ENCODE data around the gene SSBP3. TPM values are rescaled to one million over a fixed set of nuclear protein-coding genes. Genes with fewer than 3 reads are reported as not detected.

Gene SSBP3
- total RNA-seq, 1 experiment from 2014 or later, result 56.0 TPM

DNA sequence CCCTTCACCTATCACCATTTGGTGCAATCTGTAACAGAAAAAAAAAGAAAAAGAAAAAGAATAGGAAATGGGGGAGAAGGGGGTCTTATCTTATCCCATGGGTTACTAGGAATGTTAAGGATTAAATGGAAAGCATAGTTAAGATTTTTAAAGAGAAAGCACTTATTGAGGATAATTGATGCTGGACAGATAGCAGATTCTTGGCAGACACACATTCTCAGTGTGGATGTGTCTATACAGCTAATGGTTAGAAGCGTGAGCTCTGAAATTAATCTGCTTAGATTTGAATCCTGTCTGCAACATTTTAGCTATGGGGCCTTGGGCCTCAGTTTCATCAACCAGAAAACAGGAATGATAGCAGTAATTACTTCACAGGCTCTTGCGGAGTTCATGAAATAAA lies 67.1 kb downstream of the SSBP3 start:
- Histone ChIP-seq H3K4me1 (replicated peaks) (peaks cover 50% of the 10 kb centered on the region), H3K27me3 (replicated peaks) (no peaks in the 10 kb centered on the region), H3K9me3 (replicated peaks) (no peaks in the 10 kb centered on the region), H3K27ac (no peak overlapping the region), H3K4me3 (no peak overlapping the region), H3K36me3 (peaks cover 23% of the 10 kb centered on the region)
- no peak for DNase-seq (ENCODE audit: low read depth in 1 of 2, low spot score in 2 of 2)

DNA sequence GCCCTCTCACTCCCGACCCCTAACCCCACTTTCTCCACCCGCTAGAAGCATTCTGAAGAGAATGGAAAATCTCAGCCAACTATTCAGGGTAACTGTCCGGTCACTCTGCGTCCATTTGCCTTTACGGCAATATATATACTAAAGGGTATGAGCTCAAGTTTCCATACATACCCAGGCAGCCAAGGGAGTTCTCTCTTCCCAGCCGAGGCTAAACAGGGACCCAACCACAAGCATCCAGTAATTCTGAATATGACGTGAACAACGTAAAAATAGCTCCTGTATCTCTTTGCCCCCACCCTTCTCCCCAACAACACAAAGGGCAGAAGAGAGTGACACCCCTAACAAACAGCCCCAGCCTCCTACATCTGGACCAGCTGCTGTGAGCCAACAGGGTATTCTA lies 67.7 kb downstream of the SSBP3 start:
- no peak for DNase-seq (ENCODE audit: low read depth in 1 of 2, low spot score in 2 of 2)
- no peaks in the 10 kb centered on the region for H3K27me3 ChIP-seq (replicated peaks)
- H3K27ac ChIP-seq, result peak overlapping the region; percentile 47
- H3K36me3 ChIP-seq, result peaks cover 23% of the 10 kb centered on the region
- no peak overlapping the region for H3K4me3 ChIP-seq
- no peaks in the 10 kb centered on the region for H3K9me3 ChIP-seq (replicated peaks)
- H3K4me1 ChIP-seq (replicated peaks), result peaks cover 56% of the 10 kb centered on the region

DNA sequence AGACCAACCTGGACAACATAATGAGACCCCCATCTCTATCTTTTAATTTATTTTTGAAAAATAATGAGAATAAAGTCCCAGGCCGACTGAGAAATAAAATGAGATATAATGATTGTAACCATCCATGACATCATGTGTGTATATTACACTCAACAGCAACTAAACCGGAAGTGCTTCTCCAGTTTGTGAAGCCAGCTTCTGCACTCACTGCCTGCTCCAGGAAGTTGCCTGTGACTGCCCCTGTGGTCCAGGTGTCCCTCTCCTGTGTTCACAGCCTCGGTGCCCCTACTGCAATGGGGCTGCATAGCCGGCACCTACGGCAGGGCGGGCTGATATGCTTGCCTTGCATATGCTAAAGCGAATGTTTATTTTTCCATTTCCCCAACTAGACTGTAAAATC lies 68.3 kb downstream of the SSBP3 start:
- Histone ChIP-seq H3K27me3 (replicated peaks) (no peaks in the 10 kb centered on the region), H3K4me3 (no peak overlapping the region), H3K4me1 (replicated peaks) (peaks cover 62% of the 10 kb centered on the region), H3K9me3 (replicated peaks) (no peaks in the 10 kb centered on the region), H3K36me3 (peaks cover 26% of the 10 kb centered on the region), H3K27ac (peak overlapping the region; percentile 47)
- peak; percentile 45 to 70 for DNase-seq (ENCODE audit: low read depth in 1 of 2, low spot score in 2 of 2)

DNA sequence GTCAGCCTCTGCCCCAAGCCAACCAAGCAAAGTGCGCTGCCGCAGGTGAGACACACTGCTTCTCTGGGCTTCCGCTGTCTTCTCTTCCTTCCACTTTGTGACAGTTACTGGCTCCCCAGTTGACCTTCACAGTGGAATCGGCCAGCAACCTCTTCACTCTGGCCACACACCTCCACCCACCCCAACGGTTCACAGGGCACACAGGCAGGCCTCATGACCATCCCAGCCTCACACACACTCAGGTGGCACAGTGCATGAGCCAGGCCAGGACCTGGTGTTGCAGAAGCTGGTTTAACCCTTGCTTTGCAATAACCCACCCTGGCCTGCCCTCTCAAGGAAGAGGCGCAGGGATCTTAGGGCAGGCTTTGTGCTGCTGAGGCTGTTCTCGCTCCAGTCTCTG lies 69.2 kb downstream of the SSBP3 start:
- DNase-seq (ENCODE audit: low read depth in 1 of 2, low spot score in 2 of 2), result no peak
- peaks cover 27% of the 10 kb centered on the region for H3K36me3 ChIP-seq
- no peaks in the 10 kb centered on the region for H3K9me3 ChIP-seq (replicated peaks)
- H3K27me3 ChIP-seq (replicated peaks), result no peaks in the 10 kb centered on the region
- H3K27ac ChIP-seq, result peak overlapping the region; percentile 97; the same call in 1 of the 2 replicates
- H3K4me3 ChIP-seq, result no peak overlapping the region
- peaks cover 70% of the 10 kb centered on the region for H3K4me1 ChIP-seq (replicated peaks)

DNA sequence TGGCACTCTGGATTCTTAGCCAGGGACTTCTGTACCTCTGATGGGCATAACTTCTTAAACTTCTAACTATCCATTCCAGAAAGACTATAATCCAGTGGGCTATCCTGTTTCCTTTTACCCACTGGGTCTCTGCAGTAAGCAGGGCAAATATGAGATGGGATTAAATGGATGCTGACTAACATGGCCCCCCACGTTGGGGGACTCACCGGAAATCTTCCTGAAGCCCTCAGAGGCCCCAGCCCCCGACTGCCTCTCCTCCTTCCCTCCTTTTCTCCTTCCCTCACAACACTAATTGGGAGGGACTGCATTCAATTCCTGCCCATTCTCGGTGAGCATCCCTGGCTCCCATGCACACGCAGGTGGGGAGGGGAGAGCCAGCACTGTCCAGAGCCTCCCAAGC lies 70.1 kb downstream of the SSBP3 start:
- Histone ChIP-seq H3K27me3 (replicated peaks) (no peaks in the 10 kb centered on the region), H3K36me3 (peaks cover 21% of the 10 kb centered on the region), H3K4me1 (replicated peaks) (peaks cover 79% of the 10 kb centered on the region), H3K9me3 (replicated peaks) (no peaks in the 10 kb centered on the region), H3K4me3 (no peak overlapping the region), H3K27ac (peak overlapping the region; percentile 97)
- peak in 1 of 2 experiments; percentile 81 for DNase-seq (ENCODE audit: low read depth in 1 of 2, low spot score in 2 of 2)

DNA sequence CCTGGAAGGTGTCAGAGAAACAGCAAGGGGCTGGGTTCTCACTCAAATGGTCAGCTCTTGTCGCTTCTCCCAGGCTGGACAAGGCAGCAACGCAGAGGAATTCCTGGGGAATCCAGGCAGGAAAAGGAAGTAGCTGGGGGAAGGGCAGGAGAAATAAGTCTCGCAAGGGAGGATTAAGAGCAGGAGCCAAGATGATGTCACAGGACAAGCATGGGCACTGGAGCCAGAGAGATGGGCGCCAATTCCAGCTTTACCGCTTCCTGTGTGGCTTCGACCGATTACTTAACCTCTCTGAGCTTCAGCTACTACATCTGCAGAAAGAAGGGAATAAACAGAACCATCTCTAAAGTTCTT lies 70.5 kb downstream of the SSBP3 start:
- peaks cover 21% of the 10 kb centered on the region for H3K36me3 ChIP-seq

DNA sequence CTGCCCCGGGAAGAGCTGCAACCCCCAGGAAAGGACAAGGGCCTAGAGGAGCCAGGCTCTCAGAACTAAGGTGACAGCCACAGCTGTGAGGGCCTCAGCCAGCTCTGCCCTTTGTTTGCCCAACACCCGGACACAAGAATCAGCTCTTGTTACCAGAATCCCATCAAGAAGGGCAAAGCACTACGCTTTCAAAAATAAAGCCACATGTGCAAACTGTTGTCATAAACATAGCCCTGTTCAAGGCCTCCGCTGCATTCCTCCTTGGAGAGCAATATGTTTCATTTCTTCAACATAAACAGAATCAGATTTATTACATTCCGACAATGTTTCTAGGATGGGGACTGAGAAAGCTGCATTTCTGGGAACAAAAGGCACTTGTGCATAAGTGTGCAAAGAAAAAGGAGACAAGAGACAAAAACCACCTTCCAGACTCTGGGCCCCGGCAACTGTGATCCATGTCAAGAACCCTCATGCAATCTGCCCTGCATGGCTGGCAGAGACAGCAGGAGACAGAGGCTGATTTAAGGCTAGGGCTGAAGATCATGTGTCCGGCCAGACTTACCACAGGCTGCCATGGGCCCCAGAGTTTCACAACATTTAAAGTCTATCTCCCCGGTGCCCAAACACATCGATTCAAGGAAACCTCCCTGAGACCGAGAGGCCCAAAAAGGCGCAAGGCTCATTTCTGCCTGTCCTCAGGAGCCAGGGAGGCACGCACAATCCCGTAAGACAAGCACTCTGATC lies 71.0 kb downstream of the SSBP3 start:
- Histone ChIP-seq H3K27me3 (replicated peaks) (no peaks in the 10 kb centered on the region), H3K4me1 (replicated peaks) (peaks cover 82% of the 10 kb centered on the region), H3K27ac (peak overlapping the region; percentile 97), H3K9me3 (replicated peaks) (no peaks in the 10 kb centered on the region), H3K36me3 (peaks cover 21% of the 10 kb centered on the region), H3K4me3 (peak overlapping the region; percentile 16)
- DNase-seq (ENCODE audit: low read depth in 1 of 2, low spot score in 2 of 2), result peak; percentile 74 to 89

More for the DNA sequence above, 70.5 kb downstream of the SSBP3 start:
- DNase-seq (ENCODE audit: low read depth in 1 of 2, low spot score in 2 of 2), result peak; percentile 94 to 96
- peak overlapping the region; percentile 16 for H3K4me3 ChIP-seq
- peaks cover 82% of the 10 kb centered on the region for H3K4me1 ChIP-seq (replicated peaks)
- H3K27ac ChIP-seq, result peak overlapping the region; percentile 97
- no peaks in the 10 kb centered on the region for H3K27me3 ChIP-seq (replicated peaks)
- no peaks in the 10 kb centered on the region for H3K9me3 ChIP-seq (replicated peaks)

DNA sequence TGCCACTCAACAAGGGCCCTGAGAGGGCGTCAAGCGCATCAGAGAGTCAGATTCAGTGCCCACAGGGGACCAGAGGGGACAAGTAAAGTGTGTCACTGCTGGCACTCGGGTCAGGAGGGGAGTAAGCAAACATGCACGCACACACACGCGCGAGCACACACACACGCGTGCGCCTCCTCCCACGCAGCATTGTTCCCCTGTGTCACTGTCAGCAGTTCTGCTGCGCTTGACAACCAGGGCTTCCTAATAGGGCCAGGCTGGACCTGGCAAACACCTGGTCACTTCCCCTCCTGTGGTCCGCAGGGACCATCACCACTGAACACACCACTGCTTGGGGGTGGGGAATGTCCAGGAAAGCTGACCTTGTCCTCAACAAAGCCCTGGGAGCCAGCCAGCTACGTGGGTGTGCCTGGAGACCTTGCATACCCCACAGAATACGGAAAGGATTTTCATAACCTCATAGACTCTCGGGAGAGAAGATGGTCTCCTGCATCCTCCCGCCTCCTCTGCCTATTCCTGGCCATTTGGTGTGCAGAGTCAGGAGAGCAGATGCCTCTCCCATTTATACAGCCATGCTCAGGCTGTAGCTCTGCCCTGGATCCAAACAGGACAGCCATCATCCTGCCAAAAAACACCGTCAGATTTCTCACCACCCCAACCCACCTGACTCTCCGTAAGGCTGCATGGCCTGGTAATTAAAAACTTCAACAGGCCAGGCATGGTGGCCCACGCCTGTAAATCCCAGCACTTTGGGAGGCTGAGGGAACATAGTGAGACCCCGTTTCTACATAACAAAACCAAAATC lies 73.2 kb downstream of the SSBP3 start:
- H3K9me3 ChIP-seq (replicated peaks), result no peaks in the 10 kb centered on the region
- no peak overlapping the region for H3K27ac ChIP-seq
- no peak for DNase-seq (ENCODE audit: low read depth in 1 of 2, low spot score in 2 of 2)
- peaks cover 24% of the 10 kb centered on the region for H3K36me3 ChIP-seq
- H3K4me3 ChIP-seq, result no peak overlapping the region
- peaks cover 74% of the 10 kb centered on the region for H3K4me1 ChIP-seq (replicated peaks)
- H3K27me3 ChIP-seq (replicated peaks), result no peaks in the 10 kb centered on the region

DNA sequence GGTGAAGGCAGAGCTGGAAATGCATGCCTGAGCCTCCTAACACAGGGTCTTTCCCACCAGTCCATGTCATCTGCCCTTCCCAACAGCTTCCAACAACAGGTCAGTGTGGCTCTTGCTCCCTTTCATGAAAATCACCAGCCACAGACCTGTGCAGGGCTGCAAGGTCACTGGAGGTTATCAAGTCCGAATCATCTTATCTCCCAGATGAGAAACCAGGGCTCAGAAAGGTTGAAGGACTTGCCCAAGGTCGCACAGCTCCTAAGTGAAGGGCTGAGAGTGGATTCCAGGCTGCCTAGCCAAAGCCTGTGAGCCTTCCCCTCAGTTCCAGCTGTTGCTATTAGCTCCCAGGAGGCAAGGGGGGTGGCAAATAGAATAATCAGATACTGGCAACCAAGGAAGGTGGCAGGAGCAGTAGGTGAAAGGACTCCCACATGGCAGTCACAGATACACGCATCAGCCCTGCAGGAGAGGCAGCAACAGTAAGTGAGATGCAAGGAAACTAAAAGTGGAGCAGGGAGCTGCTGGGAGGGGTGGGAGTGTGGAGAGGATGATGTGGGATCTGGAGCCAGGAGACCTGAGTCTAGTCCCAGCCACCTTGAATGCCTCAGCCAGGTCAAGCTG lies 74.2 kb downstream of the SSBP3 start:
- H3K36me3 ChIP-seq, result peaks cover 23% of the 10 kb centered on the region
- H3K9me3 ChIP-seq (replicated peaks), result no peaks in the 10 kb centered on the region
- H3K4me1 ChIP-seq (replicated peaks), result peaks cover 75% of the 10 kb centered on the region
- no peak overlapping the region for H3K27ac ChIP-seq
- DNase-seq (ENCODE audit: low read depth in 1 of 2, low spot score in 2 of 2), result no peak
- H3K27me3 ChIP-seq (replicated peaks), result no peaks in the 10 kb centered on the region
- no peak overlapping the region for H3K4me3 ChIP-seq

DNA sequence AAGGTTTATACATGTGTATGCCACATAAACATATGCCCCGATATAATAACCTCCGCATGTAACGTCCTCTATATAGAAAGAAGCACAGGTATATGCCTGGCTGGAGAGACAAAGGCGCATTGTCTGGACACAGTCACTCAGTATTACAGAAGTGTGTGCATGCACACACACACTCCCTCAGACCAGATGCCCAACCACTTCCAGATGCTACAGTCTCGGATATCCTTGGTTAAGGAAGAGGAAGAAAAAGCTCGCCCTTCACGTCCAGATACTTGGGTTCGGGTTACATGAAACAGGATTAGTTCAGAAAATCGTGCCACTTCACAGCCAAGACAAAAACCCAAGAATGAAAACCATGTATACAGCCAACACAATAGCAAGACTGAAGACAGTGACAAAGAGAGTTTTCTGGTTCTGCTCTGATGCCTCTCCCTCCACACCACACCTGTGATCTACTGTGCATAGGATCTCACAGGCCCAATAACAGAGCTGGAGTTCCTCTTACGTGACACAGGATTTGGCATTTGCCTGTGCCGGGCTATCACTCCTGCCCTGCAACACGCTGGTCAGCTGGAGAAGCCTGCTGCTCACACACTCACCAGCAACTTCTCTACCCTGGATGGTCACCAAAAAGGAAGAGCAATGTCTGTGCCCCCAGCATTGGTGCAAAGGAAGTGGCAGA lies 75.0 kb downstream of the SSBP3 start:
- no peak overlapping the region for H3K4me3 ChIP-seq
- no peak for DNase-seq (ENCODE audit: low read depth in 1 of 2, low spot score in 2 of 2)
- peaks cover 17% of the 10 kb centered on the region for H3K36me3 ChIP-seq
- no peaks in the 10 kb centered on the region for H3K27me3 ChIP-seq (replicated peaks)
- H3K4me1 ChIP-seq (replicated peaks), result peaks cover 75% of the 10 kb centered on the region
- no peak overlapping the region for H3K27ac ChIP-seq
- H3K9me3 ChIP-seq (replicated peaks), result no peaks in the 10 kb centered on the region

DNA sequence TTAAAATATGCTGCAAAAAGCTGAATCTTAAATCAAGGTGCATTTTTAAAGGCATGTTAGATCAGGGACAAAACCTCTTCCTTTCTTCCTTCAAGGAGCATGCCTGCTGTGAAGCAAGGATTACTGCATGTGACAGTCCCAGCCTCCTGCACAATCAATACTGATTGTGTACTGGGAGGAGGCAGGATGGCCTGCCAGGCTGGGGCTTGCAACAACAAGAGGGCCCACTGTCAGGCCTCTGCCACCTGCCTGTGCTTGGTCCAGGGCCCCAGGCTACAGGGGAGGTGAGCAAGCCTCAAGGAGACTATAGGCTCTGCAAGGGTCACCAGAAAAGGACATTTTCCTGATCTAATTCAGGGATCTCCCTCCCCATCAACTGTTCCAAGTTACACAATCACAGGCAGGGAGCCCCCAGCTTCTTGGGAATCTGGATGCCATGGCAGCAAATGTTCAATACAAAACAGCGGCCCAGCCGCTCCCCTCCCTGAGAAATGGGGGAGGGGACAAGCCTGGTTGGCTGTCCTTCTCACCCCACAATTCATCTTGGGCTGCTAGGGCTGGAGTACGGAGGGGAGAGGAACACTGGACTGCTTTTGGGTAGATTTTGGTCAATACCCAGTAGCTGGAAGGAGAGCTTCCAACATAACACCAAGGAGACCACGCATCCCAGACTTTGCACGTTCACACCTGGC lies 76.7 kb downstream of the SSBP3 start:
- H3K36me3 ChIP-seq, result peaks cover 13% of the 10 kb centered on the region
- H3K9me3 ChIP-seq (replicated peaks), result no peaks in the 10 kb centered on the region
- no peak for DNase-seq (ENCODE audit: low read depth in 1 of 2, low spot score in 2 of 2)
- H3K27ac ChIP-seq, result no peak overlapping the region
- H3K4me1 ChIP-seq (replicated peaks), result peaks cover 65% of the 10 kb centered on the region
- no peaks in the 10 kb centered on the region for H3K27me3 ChIP-seq (replicated peaks)
- no peak overlapping the region for H3K4me3 ChIP-seq

DNA sequence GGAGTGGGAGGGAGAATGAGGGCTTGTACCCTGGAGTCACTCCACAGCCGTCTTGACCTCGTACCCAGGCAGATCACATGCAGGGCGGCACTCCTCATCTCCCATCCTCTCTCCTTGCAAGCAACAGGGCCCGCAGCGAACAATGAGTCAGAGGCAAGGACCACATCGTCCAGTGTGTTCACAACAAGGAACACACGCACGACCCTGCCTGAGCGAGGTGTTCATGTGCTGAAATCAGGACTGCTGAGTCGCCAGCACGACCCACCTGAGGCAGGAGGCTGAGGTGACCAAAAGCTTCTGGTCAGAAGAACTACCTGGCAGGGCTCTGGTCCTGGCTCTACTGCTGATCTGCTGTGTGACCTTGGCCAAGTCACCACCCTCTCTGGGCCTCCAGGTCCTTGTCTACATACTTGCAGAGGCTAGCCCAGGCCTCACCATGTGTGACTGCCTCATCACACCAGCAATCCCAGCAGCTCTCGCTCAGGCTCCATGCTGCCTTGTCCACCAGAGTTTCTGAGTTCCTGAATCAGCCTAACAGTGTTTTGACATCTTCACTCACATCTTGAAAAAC lies 78.0 kb downstream of the SSBP3 start:
- H3K27ac ChIP-seq, result peak overlapping the region; percentile 30; the same call in 1 of the 2 replicates
- H3K9me3 ChIP-seq (replicated peaks), result no peaks in the 10 kb centered on the region
- peaks cover 9% of the 10 kb centered on the region for H3K36me3 ChIP-seq
- H3K27me3 ChIP-seq (replicated peaks), result no peaks in the 10 kb centered on the region
- H3K4me3 ChIP-seq, result no peak overlapping the region
- DNase-seq (ENCODE audit: low read depth in 1 of 2, low spot score in 2 of 2), result peak; percentile 28 to 69
- peaks cover 52% of the 10 kb centered on the region for H3K4me1 ChIP-seq (replicated peaks)
